NCI-H345 treated with DMSO at 0.1 percent for 48 hours (cell line): ENCODE results near the gene API5.
"Not testable (repeated sequence)": the region's sequence is repeated elsewhere in the genome, so short reads cannot be mapped to it uniquely, and the experiment has no call there.

ENCODE experiments used
- DNase-seq: peaks from one replicate; lab custom pipeline; 2025; ENCODE audit not compliant: unreplicated experiment; lab: John Stamatoyannopoulos, UW

API5 gene

DNA sequence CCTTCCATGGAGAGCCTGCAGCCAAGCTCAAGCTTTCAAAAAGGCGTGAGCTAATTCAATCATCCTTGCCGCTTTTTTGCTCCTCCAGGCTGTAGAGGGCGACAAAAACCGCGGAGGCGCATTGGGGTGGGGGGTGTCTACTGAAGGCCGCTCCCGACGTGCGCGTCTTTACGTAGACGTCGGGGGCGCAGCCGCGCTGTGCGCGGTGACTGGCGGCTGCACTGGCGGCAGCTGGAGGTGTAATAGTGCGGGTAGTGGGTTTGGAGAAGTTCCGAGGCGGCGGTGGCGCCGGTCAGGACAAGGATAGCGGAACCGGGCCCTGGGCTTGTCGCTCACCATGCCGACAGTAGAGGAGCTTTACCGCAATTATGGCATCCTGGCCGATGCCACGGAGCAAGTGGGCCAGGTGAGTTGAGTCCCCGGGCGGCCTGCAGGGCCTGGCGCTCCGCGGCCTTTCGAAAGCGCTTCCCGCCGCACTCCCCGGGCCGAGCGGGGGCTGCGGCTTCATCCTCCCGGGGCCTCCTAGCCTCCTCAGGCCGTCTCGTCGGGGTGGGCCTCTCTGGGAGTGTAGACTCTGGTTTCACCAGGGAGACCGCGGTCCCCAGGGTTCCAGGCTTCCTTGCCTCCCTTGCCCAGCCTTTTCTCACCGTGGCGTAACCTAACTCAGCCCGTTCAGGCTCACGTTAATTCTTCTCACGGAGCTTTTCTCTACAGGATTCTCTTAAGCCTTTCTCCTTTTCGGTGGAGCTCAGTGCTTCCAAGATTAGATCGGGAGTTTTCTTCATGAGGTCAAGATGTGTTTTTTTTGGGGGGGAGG lies at the start of gene API5:
Gene API5, plus strand, starts transcription at position 206 of the 817 bp plus-strand sequence. Its CDS starts 132 bp downstream, at position 338.
- DNase-seq = peak; percentile 86

GRCh38 chr11:43267856-43268580 lies 43.8 kb upstream of the API5 start:
- no peak for DNase-seq

DNA sequence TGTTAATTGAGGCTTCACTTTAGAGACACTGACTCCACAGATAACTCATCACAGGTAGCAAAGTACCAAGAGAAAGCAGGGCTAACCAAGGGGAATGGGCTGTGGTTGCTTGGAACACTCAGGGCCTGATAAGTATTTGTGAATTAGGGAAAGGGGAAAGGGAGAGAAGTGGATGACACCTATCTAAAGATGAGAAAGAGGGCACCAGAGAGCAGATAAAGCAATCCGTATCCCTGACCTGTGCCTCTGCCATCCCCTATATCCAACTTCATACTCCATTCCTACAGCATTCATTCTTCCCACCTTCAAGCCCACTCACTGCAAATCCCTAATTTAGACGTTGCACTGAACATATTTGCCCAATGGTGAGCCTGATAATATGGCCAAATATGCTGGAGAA lies 43.0 kb upstream of the API5 start:
- no peak for DNase-seq

DNA sequence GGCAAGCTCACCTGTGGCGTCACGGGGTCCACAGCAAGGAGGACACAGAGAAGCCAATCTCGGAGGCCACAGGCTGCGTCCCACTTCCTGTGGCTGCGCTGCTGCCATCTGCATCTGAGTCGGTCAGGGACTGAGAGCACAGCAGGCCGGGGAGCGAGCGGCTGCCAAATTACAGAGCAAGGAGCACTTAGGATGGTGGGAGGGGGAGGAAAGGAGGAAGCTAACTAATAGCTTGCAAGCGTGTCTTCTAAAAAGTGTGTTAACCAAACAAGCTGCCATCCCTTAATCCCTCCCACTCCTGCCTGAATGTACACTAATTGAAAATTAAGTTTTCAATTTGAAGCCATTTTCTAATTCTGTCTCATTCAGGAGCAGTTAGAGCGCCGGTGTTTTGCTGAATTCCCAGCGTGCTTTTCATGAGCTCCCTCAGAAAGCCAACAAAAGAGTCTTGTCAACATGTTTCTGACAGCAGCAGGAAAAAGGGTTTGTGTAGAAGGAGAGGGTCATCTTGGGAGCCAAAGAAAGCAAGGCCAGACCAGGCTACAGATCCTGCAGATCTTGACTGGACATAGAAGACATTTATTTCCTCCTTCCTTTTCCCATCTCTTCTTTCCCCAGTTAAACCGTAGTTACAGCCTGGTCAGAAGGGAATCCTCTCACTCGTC lies 42.4 kb upstream of the API5 start:
- no peak for DNase-seq

GRCh38 chr11:43270468-43270867 lies 41.3 kb upstream of the API5 start:
- DNase-seq = no peak

DNA sequence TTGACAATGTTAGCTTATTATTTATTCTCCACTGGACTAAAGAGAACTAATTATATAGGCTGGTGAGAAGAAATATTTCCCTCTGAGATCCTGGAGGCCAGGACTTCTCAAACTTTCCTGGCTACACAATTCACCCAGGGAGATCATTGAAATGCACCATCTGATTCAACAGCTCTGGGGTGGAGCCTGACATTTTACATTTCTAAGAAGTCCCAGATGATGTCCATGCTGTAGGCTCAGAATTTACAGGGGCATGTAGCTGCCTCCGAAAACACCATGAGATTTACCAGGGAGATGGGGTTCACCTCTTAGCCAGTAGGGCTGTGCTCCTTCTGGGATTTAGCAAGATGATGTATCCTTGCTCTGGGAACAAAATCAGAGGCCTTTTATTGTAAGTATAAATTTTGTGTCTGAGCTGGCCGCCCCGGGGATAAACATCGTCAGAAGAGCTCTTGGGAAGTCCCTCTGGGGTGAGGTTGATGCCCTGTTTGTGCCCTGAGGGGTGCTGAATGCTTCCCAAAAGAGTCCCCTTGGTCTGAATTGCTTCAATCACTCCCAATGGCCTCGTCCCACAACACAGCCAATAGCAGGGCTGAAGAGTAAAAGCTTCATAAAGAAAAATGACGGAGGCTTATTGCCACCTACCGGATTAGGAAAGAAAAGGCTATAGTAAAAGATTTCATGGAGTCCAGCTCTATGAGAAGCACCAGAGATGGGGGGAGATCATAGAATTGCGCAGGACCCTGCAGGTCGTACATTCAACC lies 33.4 kb upstream of the API5 start:
- no peak for DNase-seq

DNA sequence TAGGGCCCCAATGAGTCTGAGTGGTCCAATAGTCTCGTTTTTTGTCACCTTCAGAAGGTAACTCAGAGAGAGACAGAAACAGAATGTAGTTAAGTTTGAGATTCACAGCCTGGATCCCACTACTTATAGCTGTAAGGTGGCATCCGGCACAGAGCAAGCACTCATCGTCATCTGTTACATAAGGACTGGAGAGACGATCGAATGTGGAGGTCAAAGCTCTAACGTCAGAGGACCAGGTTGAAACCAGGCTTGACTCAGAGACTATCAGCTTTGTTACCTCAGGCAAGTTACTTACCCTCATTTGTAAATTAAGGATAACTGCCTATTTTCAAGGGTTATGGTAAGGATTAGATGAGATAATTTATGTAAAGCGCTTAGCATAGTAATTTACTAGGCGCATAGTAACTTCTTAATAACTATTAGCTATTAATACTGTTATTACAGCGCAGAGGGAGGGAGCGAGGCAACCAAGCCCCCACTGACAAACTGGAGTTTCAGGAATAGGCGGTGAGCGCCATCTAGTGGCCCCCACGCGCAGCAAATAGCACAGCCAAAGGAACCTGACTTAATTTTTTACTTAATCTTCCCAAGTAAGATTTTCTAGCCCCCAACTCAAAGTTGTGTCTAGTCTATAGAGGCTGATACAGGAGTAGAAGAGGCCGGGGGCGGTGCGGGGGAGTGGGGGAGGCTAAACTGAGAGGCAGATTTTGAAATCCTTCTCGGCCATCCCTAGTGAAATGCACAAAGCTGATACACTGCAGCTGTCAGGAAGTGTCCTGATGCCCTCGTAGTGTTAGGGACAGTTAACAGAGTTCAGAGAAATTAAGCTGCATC lies 29.0 kb upstream of the API5 start:
- peak; percentile 7 for DNase-seq

- no peak for DNase-seq
Measured at GRCh38 chr11:43285826-43286225, 26.0 kb upstream of the API5 start.

DNA sequence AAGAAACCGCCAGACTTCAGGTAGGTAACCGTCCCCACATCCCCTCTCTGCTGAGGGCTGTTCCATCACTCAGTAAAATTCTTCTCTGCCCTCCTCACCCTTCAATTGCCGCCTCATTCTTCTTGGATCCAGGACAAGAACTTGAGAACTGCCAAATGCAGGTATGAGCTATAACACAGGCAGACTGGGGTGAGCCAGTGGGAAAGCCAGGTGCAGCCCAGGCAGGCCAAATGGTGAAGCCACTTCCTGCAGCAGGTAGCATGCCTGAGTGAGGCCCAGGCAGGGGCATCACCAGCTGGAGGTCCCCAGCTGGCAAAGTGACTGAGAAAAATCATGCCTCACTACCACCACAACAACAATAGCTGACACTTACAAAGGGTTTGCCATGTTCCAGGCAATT lies 22.4 kb upstream of the API5 start:
- no peak for DNase-seq

DNA sequence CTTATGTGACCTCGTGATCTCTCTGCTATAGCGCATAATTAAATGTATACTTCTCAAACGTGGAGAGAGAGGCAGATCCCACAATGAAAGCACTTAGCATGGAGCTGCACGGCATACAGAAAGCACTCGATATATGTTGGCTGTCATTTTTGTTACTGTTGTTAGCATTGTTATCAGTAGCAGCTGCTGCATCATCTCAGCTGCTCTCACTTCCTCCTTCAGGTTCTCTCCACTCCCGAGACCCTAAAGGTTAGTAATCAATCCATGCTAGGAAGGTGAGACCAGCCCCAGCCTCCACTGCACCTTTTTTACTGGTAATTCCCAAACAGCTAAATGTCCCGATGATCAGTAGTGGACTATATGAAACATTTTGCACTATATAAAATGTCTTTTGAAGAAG lies 13.4 kb upstream of the API5 start:
- no peak for DNase-seq

DNA sequence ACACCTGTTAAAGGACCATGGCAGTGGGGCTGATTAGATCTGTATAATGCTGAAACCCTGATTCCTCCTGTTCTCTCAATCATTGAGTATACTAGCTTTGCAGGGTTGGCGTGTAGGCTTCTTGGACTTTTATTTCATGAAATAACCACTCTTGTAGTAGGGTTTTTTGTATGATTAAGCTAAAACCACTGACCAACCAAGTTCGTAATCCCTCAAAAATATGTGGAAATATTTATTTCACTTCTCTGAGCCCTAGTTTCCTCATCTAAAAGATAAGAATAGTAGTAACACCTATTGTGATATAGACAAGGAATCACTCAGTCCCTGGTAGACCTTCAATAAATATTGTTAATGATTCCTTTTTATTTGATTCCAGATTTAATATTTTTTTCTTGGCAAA lies 4.2 kb downstream of the API5 start:
- DNase-seq = no peak

DNA sequence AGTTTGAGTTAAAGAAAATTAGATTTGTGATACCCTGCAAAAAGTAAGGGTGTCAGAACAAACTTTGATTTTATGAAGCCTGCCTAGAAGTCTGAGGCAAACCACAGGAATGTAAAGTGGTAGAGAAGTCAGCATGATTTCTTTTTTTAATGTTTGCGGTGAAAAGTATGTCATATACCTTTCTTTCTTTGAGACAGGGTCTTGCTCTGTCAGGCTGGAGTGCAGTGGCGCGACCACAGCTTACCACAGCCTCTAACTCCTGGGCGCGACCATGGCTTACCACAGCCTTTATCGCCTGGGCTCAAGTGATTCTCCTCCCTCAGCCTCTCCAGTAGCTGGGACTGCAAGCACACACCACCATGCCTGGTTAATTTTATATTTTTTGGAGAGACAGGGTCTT lies 4.7 kb downstream of the API5 start:
- no peak for DNase-seq

- DNase-seq = no peak
Measured at GRCh38 chr11:43327987-43328386, 16.2 kb downstream of the API5 start.

DNA sequence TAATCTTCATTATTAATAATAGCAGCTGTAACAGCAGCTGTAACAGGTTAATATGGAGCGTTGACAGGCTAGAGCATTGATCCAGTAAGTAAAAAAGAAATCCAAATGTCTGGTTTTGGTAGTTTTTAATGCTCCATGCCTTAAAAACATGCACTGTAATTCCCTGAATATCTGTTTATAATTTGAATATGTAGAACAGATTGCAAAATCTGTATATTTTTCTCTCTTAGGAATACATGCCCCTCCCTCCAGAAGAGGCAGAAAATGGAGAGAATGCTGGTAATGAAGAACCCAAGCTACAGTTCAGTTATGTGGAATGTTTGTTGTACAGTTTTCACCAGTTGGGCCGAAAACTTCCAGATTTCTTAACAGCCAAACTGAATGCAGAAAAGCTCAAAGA lies 16.7 kb downstream of the API5 start:
- DNase-seq = no peak

DNA sequence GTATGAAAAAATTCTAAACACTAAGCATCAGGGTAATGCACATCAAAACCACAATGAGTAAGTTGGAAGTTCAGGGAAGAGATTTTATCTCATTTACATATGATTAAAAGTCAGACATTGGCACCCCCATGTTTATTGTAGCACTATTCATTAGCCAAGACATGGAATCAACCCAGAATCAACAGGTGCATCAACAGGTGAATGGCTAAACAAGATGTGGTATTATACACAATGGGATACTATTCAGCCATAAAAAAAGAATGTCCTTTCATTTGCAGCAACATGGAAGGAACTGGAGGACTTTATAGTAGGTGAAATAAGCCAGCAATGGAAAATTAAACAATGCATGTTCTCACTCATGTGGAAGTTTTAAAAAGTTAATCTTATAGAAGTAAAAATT lies 29.4 kb downstream of the API5 start:
- DNase-seq = no peak

- DNase-seq = not testable (repeated sequence)
Measured at GRCh38 chr11:43351426-43351825, 39.6 kb downstream of the API5 start.

DNA sequence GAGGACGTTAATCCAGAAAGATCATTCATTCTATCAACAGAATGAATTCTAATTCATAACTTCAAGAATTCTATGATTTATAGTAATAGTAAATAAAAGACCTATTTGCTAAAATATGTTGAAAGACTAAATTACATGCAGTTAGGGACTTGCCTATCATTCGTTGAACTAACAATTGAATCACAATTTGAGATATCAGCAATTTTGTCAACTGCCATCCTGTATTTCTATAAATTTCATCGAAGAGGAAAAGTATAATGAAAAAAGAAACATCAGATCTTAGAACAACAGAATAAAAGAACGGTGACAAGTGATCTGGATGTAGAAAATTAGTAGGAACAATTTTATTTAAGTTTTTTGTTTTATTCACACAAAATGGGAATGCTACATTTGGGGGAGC lies 42.5 kb downstream of the API5 start:
- DNase-seq = no peak

GRCh38 chr11:43356336-43356735 lies 44.5 kb downstream of the API5 start:
- no peak for DNase-seq

DNA sequence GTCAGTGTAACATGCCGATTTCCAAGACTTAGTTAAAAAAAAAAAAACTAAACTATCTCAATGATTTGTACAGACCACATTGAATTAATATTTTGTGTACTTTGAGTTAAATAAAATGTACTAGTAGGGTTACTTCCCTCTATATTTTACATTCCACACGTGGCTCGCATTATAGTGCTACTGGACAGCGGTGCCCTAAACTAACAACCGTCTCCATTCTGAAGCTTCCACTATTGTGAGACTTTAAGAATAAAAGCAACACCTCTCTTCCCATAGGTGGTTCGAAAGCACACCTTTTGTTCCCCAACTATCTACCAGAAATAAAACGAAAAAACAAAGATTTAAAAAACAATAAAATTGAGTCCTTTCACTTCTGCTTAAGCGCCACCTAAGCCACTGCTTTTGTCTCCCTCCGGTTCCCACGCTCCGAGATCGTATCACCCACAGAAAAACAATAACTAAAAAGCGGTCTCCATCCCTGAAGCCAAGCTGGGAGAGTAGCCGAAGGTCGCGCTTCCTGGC lies 46.5 kb downstream of the API5 start:
- DNase-seq = peak; percentile 35

- peak; percentile 92 for DNase-seq
Measured at GRCh38 chr11:43358801-43359421, 47.1 kb downstream of the API5 start, which contains the start of gene TTC17. Gene TTC17, plus strand, starts transcription at chr11:43358920. Its CDS starts 35 bp downstream, at chr11:43358955.
